ENCODE data around the gene NAP1L4.

Gene NAP1L4

DNA sequence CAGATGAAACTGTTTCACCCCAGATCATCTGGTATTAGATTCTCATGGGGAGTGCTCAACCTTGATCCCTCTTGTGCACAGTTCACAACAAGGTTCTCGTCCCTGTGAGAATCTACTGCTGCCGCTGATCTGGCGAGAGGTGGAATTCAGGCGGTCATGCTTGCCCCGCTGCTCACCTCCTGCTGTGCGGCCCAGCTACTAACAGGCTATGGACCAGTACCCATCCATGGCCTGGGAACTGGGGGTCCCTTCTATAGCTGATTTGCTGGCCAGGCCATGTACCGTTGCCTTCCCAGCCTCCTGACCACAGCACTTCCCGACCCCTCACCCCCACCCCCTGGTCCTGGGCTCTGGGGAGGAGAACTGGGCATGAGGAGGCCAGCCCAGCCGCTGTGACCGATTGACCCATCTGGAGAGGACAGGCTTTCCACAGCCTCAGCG is 65.5 kb downstream of the NAP1L4 start:
- DNase-seq (ENCODE audit: low read depth in 1 of 2, low spot score in 1 of 2): no peak

GRCh38 chr11:2924821-2925675 is 67.1 kb downstream of the NAP1L4 start:
- no peak for DNase-seq (ENCODE audit: low read depth in 1 of 2, low spot score in 1 of 2)

GRCh38 chr11:2924381-2924780 is 67.7 kb downstream of the NAP1L4 start:
- no peak for DNase-seq (ENCODE audit: low read depth in 1 of 2, low spot score in 1 of 2)

DNA sequence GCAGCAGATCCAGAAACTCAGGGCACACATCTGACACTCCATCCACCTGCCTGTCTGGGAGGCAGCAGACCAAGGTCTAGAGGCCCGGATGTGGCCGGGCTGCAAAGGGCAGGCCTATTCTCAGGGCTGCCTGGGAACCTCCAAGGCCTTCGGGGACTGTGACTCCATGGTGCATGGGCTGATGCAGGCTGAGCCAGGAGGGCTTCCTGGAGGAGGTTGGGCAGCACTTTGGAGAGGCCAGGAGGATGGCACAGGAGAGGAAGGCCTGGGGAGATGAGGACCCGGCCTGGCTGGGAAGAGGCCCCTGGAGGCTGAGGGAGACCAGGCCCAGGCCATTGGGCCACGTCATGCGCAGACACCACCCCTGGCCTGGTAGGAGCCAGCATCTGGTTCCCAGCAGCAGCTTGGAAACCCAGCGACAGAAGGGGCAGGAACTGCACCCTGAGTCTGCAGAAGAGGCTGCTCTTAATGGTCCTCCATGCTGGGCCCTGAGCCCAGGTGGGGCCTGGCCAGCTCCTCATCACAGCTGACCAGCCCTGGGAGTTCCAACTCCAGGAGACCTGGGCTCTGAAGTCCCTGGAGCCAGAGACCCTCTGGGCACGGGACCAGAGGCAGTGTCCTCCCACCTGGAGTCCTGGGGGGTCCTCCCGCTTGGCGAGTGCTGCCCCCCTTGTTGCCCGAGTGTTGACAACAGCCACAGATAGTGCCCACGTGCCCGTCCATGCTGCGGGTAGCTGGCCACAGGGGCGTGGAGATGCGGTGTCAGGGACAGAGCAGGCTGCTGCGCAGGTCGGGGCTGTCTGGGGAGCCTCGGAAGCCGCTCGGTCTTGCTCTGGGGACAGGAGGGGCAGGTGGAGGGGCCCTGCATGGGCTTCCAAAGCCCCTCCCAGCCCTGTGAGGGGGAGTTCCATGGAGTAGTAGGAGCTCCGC is 68.4 kb downstream of the NAP1L4 start:
- no peak for DNase-seq (ENCODE audit: low read depth in 1 of 2, low spot score in 1 of 2)

GRCh38 chr11:2922655-2923054 is 69.5 kb downstream of the NAP1L4 start:
- no peak for DNase-seq (ENCODE audit: low read depth in 1 of 2, low spot score in 1 of 2)

- no peak for DNase-seq (ENCODE audit: low read depth in 1 of 2, low spot score in 1 of 2)
Observed at GRCh38 chr11:2921742-2922493, 70.2 kb downstream of the NAP1L4 start.

DNA sequence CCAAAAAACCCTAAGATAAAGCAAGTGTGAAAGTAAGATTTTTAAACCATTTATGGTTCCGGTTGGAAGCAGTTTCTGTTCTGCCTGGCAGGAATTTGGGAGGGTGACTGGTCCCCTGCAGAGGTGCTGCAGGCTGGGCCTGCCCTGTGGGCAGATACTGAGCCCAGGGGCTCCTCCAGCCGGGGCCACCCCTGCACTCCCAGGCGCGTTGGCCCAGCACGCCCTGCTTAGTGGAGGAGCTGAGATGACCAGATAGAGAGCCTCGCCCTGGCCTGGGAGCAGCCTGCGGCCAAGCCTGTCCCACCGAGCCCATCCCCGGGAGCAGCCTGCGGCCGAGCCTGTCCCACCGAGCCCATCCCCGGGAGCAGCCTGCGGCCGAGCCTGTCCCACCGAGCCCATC is 70.9 kb downstream of the NAP1L4 start:
- DNase-seq (ENCODE audit: low read depth in 1 of 2, low spot score in 1 of 2): no peak

- DNase-seq (ENCODE audit: low read depth in 1 of 2, low spot score in 1 of 2): no peak
Observed at GRCh38 chr11:2920343-2920742, 71.8 kb downstream of the NAP1L4 start.

GRCh38 chr11:2919837-2920236 is 72.3 kb downstream of the NAP1L4 start:
- DNase-seq (ENCODE audit: low read depth in 1 of 2, low spot score in 1 of 2): no peak

DNA sequence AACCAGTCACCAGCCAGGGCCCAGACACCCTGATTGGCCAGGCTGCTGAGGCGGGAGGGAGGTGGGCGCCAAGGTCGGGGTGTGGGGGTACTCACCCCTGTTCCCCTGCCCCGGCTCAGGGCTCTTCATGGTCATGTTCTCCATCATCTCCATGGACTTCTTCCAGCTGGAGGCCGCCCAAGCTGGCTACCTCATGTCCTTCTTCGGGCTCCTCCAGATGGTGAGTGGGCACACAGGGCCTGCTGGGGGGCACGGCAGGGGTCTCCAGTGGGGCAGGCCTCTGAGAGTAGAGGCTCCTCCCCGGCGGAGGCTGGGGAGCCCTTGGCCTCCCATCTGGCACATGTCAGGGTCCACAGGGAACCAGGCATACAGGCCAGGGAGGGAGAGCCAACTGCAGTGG is 72.9 kb downstream of the NAP1L4 start:
- no peak for DNase-seq (ENCODE audit: low read depth in 1 of 2, low spot score in 1 of 2)

- DNase-seq (ENCODE audit: low read depth in 1 of 2, low spot score in 1 of 2): no peak
Observed at GRCh38 chr11:2917842-2918490, 74.2 kb downstream of the NAP1L4 start.

GRCh38 chr11:2916892-2917645 is 75.1 kb downstream of the NAP1L4 start:
- DNase-seq (ENCODE audit: low read depth in 1 of 2, low spot score in 1 of 2): no peak

DNA sequence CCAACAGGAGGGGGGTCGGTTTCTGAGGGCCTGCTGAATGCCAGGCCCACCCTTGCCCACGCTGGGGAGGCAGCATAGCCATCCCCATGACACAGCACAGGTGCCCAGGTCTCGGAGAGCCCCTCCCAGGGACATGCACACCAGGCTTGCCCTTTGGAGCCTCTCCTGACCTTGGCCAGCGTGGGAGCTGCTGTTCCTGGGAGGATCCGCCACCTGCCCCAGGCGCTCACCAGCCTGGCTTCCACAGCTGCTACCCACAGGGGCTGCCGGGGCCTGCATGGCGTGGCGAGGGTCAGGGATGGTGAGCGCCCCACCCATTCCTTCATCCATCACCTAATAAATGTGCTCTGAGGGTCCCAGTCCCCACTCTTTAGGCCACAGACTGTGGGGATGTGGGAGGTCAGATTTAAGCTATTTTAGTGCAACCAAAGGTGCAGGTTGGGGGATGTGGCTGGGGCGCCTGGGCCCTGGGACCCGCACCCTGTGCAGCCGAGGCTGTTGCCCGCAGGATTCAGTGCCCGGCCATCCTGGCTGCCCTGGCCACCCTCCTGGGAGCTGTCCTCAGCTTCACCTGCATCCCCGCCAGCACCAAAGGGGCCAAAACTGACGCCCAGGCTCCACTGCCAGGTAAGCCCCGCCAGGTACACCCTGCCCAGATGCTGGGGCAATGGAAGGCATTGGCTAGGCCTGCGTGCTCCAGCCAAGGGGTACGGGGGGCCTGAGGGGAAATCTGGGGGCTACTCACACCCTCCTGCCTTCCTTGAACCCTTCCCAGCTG is 75.8 kb downstream of the NAP1L4 start:
- no peak for DNase-seq (ENCODE audit: low read depth in 1 of 2, low spot score in 1 of 2)

GRCh38 chr11:2915473-2915872 is 76.7 kb downstream of the NAP1L4 start:
- DNase-seq (ENCODE audit: low read depth in 1 of 2, low spot score in 1 of 2): no peak

- no peak for DNase-seq (ENCODE audit: low read depth in 1 of 2, low spot score in 1 of 2)
Observed at GRCh38 chr11:2914455-2915195, 77.5 kb downstream of the NAP1L4 start.

DNA sequence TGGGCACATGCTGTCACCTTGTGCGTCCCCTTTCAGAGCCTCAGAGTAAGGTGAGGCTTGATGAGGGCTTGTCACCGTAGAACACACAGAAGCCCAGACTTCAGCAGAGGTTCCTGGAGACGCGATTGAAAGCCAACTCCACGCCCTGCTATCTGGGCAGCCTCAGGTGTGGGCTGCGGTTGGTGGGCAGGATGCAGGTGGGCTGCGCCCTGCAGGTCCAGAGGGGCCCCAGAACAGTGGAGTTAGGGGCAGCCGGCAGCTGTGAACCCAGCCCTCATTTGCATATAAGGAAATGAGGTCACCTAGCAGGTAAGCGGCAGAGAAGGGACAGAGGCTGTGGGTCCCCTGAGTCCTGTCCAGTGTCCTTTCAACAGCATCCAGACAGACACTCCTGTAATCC is 78.4 kb downstream of the NAP1L4 start:
- no peak for DNase-seq (ENCODE audit: low read depth in 1 of 2, low spot score in 1 of 2)

- DNase-seq (ENCODE audit: low read depth in 1 of 2, low spot score in 1 of 2): no peak
Observed at GRCh38 chr11:2913019-2913431, 79.1 kb downstream of the NAP1L4 start.

- no peak for DNase-seq (ENCODE audit: low read depth in 1 of 2, low spot score in 1 of 2)
Observed at GRCh38 chr11:2912498-2912897, 79.6 kb downstream of the NAP1L4 start.

All from activated CD4-positive, alpha-beta T cell treated with anti-CD3 and anti-CD28 coated beads, Interleukin-2, amount 50 U/mL, for 24 hours (primary cell).